ENCODE data around the gene RBM38. TPM values are rescaled to one million over a fixed set of nuclear protein-coding genes. Genes with fewer than 3 reads are reported as not detected.

The RBM38 gene
- total and polyA plus RNA-seq, 2 of the 4 experiments (the other 2 are of a cell fraction) = 5.2 to 11.9 TPM

DNA sequence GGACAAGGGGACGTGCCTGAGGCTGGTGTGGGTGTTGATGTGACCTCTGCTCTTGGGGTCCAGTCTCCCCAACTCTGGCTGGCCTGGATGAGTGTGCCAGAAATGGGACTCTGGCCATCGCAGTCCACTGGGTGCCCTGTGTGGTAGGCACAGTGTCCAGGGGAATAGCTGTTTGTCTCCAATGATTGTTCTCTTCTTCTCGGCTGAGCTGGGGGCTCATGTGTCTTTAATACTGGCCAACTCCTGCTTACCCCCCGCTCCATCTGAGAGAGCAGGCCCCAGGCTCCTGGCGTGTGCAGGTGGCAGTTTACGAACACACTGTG, 45.0 kb downstream of the RBM38 start:
- Histone ChIP-seq H2BK15ac (ENCODE audit: low read depth, low read length) (no peak overlapping the region), H3K27me3 (ENCODE audit: control insufficient read depth, insufficient read depth, low read length) (peaks cover 5% of the 10 kb centered on the region), H3K9me1 (ENCODE audit: insufficient read depth, low read length) (no peaks in the 10 kb centered on the region), H3K27ac (ENCODE audit: insufficient read depth, low read length) (no peak overlapping the region), H3K56ac (ENCODE audit: extremely low read depth, insufficient read depth, low read length) (no peak overlapping the region), H3K23ac (ENCODE audit: low read depth, low read length) (no peak overlapping the region), H4K20me1 (ENCODE audit: insufficient read depth, low read length) (no peaks in the 10 kb centered on the region), H2BK20ac (ENCODE audit: low read depth, low read length) (no peak overlapping the region), H3K4ac (ENCODE audit: low read depth, low read length) (no peak overlapping the region), H4K5ac (ENCODE audit: low read depth, low read length) (no peak overlapping the region), H3K36me3 (ENCODE audit: control insufficient read depth, insufficient read depth, low read length) (no peaks in the 10 kb centered on the region), H2BK120ac (ENCODE audit: low read depth, low read length) (no peak overlapping the region), H4K8ac (ENCODE audit: low read depth in 2 of 2, low read length in 2 of 2) (no peak overlapping the region), H3K4me1 (ENCODE audit: control insufficient read depth, insufficient read depth, low read length) (peaks cover under 1% of the 10 kb centered on the region; the same call in 1 of the 2 replicates), H3K4me3 (ENCODE audit: insufficient read depth, low read depth, low read length) (no peak overlapping the region), H3K9ac (ENCODE audit: low read depth, low read length) (no peak overlapping the region), H2AK5ac (ENCODE audit: low read depth, low read length) (no peak overlapping the region), H2BK5ac (ENCODE audit: low read depth, low read length, poor library complexity, severe bottlenecking) (no peak overlapping the region), H2AK9ac (replicated peaks; ENCODE audit: low read depth, low read length, poor library complexity) (no peak overlapping the region), H3K4me2 (ENCODE audit: low read depth, low read length) (no peak overlapping the region), H3K18ac (ENCODE audit: low read depth, low read length) (no peak overlapping the region), H3K79me1 (ENCODE audit: low read depth in 1 of 2, low read length in 2 of 2) (no peaks in the 10 kb centered on the region), H3K9me3 (ENCODE audit: control insufficient read depth, insufficient read depth, low read length) (peaks cover 6% of the 10 kb centered on the region; the same call in 1 of the 2 replicates), H4K91ac (ENCODE audit: insufficient read depth, low read depth, low read length) (no peak overlapping the region), H2AFZ (replicated peaks; ENCODE audit: low read length, poor library complexity) (no peak overlapping the region), H3K14ac (replicated peaks; ENCODE audit: low read depth, low read length) (no peak overlapping the region)
- BruUV-seq (replicated peaks) = no TSS peak
- ATAC-seq (ENCODE audit: low read depth) = no peak
- WGBS, 2 experiments (ENCODE audit: extremely low coverage in 2 of 2, insufficient read length in 1 of 2) = 100% methylated on average over 1 of the region's 6 CpGs; no CpG with 5 or more reads in 1 of the 2 experiments
- TF ChIP-seq FOS (IDR thresholded peaks at IDR 0.05; ENCODE audit: low read depth, low read length) (no peak), BHLHE40 (IDR thresholded peaks at IDR 0.05; ENCODE audit: low read depth, low read length) (no peak)
- in situ Hi-C loops (cut with MboI; ENCODE audit: low sequenced_read_pairs) (no loop called here), dilution Hi-C loops (cut with HindIII; ENCODE audit: low sequenced_read_pairs, unreplicated experiment) (no loop called here), intact Hi-C loops (cut with micrococcal nuclease) (no loop called here)
- DNase-seq = no peak
- POLR2A ChIA-PET (ENCODE audit: unreplicated experiment) = no interaction called here
- CTCF ChIA-PET = no interaction called here

Data from IMR-90 (cell line).